IPS-18a (cell line): ENCODE measurements around the gene MT1B.

Experiments used
- H3K27ac ChIP-seq: one replicate; pipeline ENCODE4 v1.5.1; 2013; ENCODE audit warnings: low read length
- H3K27me3 ChIP-seq: one replicate; pipeline ENCODE4 v1.6.1; 2013; ENCODE audit warnings: mild to moderate bottlenecking, low read length; ENCODE audit not compliant: control insufficient read depth, insufficient read depth
- H3K36me3 ChIP-seq: one replicate; pipeline ENCODE4 v1.6.1; 2013; ENCODE audit warnings: low read depth, low read length; ENCODE audit not compliant: control insufficient read depth
- H3K4me1 ChIP-seq: one replicate; pipeline ENCODE4 v1.6.1; 2013; ENCODE audit warnings: low read depth, low read length; ENCODE audit not compliant: control insufficient read depth
- H3K4me3 ChIP-seq: one replicate; pipeline ENCODE4 v1.5.1; 2013; ENCODE audit warnings: low read length
- H3K9ac ChIP-seq: one replicate; pipeline ENCODE4 v1.6.1; 2013; ENCODE audit warnings: mild to moderate bottlenecking, low read length, moderate library complexity
- H3K9me3 ChIP-seq: one replicate; pipeline ENCODE4 v1.6.1; 2013; ENCODE audit warnings: low read depth, low read length; ENCODE audit not compliant: control insufficient read depth

Gene MT1B

DNA sequence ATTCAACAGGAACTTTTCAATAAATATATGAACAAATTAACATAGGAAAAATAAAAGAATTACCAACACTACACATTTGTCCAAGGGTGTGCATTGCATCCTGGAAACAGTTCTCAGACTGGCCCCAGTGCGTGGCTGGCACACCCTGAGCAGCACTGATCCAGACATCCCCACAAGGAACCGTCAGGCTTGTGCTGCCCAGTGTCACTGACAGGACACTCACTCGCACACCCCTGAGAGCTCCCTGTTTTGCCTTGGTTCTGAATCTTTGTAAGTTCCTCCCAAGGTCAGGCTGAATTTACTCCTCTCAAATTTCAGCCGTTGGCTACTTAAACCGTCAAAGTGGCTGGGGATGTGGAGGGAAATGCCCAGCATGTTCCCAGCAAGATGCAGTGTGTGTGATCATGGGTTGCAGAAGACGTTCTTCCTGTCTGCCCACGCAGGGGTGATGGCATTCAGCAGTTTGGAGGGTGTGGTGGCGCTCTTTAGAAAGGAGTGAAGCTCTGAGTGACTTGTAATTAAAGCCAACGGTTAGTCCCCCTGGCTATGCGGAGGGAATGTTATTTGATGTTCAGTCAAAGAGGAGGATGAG lies 41.6 kb upstream of the MT1B start:
- Histone ChIP-seq H3K4me3 (no peak overlapping the region), H3K4me1 (peaks cover 13% of the 10 kb centered on the region), H3K9me3 (no peaks in the 10 kb centered on the region), H3K36me3 (no peaks in the 10 kb centered on the region), H3K9ac (no peak overlapping the region), H3K27ac (no peak overlapping the region), H3K27me3 (peaks cover 80% of the 10 kb centered on the region)

DNA sequence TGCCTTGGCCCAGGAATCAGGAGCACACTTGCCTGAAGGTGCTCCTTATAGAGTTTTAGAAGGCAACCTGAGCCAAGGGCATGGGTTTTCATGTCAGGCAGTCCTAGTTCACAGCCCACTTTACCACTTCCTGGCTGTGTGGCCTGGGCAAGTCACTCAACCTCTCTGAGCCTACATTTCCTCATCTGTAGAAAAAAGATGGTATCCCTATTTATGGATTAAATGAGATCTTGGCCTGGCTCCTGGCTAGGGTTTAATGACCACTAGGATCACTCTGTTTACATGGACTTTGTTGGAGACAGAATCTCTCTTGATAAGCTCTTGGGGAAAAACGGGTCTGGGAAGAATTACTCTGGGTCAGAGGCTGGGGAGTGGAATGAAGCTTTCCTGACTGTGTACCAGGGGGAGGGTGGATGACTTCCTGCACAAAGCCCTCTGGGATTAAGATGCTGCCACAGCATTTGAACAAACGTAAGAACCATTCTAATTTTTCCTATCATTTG lies 41.0 kb upstream of the MT1B start:
- peaks cover 85% of the 10 kb centered on the region for H3K27me3 ChIP-seq
- H3K36me3 ChIP-seq, result no peaks in the 10 kb centered on the region
- H3K9ac ChIP-seq, result no peak overlapping the region
- H3K4me3 ChIP-seq, result no peak overlapping the region
- H3K27ac ChIP-seq, result no peak overlapping the region
- H3K9me3 ChIP-seq, result no peaks in the 10 kb centered on the region
- H3K4me1 ChIP-seq, result peaks cover 13% of the 10 kb centered on the region

DNA sequence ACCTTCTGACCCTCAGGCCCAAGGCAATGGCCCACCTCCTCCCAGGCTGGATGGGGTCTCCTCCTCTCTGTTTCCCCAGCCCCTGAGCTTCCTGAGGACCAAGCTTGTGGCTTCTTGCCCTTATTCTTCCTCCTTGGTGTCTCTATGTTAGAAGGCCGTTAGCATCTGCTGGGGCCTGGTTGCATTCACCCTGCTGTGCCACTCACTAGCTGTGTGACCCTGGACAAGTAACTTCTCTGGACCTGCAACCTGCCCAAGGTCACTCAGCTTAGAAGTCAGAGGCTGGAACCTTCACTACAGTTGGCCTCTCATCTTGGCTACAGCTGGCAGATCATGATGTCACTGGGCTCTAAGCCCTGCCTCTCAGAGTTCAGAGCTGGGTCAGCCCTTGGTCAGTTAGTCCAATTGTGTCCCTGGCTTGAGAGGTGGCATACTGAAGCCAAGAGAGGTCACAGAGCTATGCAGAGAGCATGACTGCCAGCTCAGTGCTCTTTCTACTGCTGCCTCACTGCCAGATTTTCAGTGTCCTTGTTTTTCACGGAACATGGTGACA lies 40.3 kb upstream of the MT1B start:
- H3K27ac ChIP-seq, result no peak overlapping the region

DNA sequence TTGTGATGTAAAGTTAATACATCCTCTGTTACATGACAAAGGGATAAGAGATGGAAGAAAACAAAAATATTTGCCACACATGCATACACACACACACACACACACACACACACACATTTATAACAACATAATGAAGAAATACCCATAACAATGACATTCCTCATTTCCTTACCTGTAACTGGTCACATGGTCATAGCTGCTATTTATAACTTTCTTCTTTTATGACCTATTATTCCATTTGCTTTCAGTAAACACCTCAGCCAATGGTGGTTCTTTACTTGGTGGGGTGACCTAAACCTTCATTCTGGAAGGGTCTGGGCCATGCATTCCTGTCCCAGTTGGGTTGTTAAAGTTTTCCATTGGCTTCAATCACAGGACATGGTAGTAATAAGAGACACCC lies 38.0 kb upstream of the MT1B start:
- no peaks in the 10 kb centered on the region for H3K9me3 ChIP-seq
- H3K9ac ChIP-seq, result no peak overlapping the region
- no peak overlapping the region for H3K27ac ChIP-seq
- H3K27me3 ChIP-seq, result peaks cover 87% of the 10 kb centered on the region
- no peak overlapping the region for H3K4me3 ChIP-seq
- H3K36me3 ChIP-seq, result no peaks in the 10 kb centered on the region
- H3K4me1 ChIP-seq, result peaks cover 20% of the 10 kb centered on the region

More for the DNA sequence above, 40.3 kb upstream of the MT1B start:
- peaks cover 13% of the 10 kb centered on the region for H3K4me1 ChIP-seq
- peaks cover 87% of the 10 kb centered on the region for H3K27me3 ChIP-seq
- no peaks in the 10 kb centered on the region for H3K36me3 ChIP-seq
- no peak overlapping the region for H3K4me3 ChIP-seq
- no peaks in the 10 kb centered on the region for H3K9me3 ChIP-seq
- no peak overlapping the region for H3K9ac ChIP-seq

DNA sequence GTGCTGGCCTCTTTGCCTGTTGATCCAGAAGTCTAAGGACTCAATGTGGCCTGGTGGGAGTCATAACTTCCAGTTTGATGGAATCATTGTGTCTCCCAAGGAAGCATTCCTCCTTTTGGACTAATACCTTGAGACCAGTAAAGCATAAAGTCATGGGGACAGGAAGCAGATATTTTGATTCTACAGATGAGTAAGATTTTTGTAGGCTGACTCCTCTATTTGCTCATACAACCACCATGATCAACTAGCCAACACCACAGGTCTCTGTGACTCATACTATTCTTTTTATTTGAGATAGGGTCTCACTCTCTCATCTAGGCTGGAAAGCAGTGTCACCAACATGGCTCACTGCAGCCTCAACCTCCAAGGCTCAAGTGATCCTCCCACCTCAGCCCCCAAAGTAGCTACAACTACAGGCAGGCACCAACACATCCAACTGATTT lies 37.1 kb upstream of the MT1B start:
- Histone ChIP-seq H3K9me3 (no peaks in the 10 kb centered on the region), H3K27me3 (peaks cover 87% of the 10 kb centered on the region), H3K27ac (no peak overlapping the region), H3K36me3 (no peaks in the 10 kb centered on the region), H3K4me1 (peaks cover 17% of the 10 kb centered on the region), H3K4me3 (no peak overlapping the region), H3K9ac (no peak overlapping the region)

DNA sequence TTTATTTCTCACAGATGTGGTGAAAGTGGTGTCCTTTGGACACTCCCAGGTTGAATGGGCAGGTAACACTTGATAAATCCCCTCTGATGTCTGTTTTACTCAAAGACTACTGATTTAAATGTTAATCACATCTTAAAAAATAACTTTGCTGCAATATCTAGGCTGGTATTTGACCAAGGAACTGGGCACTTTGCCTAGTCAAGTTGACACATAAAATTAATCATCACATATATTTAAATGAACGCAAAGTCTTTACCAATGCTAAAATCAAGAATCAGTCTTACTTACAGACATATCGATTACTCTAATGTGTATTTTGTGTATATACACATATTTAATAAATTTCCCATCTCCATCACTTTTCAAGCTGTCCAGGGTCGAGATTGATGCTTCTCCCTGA lies 36.3 kb upstream of the MT1B start:
- peaks cover 87% of the 10 kb centered on the region for H3K27me3 ChIP-seq
- no peaks in the 10 kb centered on the region for H3K9me3 ChIP-seq
- no peaks in the 10 kb centered on the region for H3K36me3 ChIP-seq
- no peak overlapping the region for H3K27ac ChIP-seq
- H3K9ac ChIP-seq, result no peak overlapping the region
- no peak overlapping the region for H3K4me3 ChIP-seq
- H3K4me1 ChIP-seq, result peaks cover 9% of the 10 kb centered on the region

DNA sequence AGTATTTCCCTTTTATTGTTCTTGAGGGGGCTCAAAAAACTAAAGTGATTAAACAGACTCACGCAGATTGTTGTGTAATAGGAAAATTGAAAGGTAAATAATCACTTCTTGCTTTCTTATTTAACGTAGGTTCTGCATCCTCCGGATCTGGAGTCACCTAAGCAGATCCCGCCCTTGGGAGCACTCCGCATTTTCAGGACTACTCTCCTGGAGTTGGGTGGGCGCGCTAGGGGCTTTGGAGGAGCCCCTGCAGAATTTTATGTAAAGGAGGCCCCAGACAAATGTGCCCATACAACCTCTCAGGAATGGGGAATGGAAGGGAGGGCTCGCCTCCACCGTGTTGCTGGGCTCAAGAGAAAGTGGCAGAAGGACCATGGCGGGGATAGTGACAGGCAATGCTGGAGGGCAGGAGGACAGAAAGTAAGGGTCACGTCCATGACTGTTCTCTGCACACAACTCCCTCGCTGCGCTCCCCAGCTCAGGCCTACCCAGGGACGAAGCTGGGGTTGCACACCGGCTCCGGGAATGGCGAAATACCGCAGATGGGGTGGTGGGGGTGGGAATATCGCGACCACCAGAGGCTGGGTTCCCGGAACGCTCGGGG lies 35.0 kb upstream of the MT1B start:
- H3K4me1 ChIP-seq, result peaks cover 16% of the 10 kb centered on the region
- H3K27ac ChIP-seq, result no peak overlapping the region
- H3K27me3 ChIP-seq, result peaks cover 87% of the 10 kb centered on the region
- peak overlapping the region; percentile 62 for H3K4me3 ChIP-seq
- H3K36me3 ChIP-seq, result no peaks in the 10 kb centered on the region
- no peak overlapping the region for H3K9ac ChIP-seq
- no peaks in the 10 kb centered on the region for H3K9me3 ChIP-seq

DNA sequence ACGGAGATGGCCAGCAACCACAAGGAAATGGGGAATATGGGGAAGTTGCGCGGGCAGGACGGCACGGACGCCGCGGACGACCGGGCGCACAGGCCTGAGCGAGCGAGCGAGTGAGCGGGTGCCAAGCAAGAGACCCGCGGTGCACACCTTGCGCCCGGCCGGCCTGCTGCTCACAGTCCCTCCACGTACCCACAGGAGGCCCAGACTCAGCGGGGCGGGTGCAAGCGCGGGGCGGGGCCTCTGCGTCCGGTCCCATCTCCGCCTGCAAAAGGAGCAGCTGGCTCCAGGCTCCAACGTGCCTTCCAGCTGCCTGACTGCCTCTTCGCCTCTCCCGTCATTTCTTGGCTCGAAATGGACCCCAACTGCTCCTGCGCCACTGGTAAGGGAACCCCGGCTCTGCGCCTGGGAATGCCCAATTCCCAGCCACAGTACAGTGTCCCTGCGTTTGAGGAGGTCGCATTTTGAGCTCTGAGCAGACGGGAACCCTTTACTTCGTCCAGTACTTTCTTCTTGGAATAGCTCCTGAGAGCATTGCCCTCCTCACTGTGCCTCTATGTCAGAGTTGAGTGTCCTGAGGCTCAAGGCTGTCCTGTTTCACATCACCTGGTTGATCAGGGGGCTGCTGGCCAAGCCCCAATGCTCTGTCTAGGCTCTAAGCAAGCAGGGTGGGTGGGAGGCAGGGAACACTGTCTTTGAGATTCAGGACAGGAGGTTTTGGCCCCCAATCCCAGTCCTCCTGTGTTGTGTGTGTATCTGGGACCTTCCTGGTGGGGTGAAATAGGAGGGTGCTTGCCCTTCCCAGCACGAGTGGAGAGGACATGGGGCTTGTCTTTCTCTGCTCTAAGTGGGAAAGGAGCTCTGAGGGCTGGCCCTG lies 34.2 kb upstream of the MT1B start:
- Histone ChIP-seq H3K27me3 (peaks cover 93% of the 10 kb centered on the region), H3K4me3 (peak overlapping the region; percentile 62), H3K4me1 (peaks cover 18% of the 10 kb centered on the region), H3K9ac (no peak overlapping the region), H3K36me3 (no peaks in the 10 kb centered on the region), H3K9me3 (no peaks in the 10 kb centered on the region), H3K27ac (no peak overlapping the region)

DNA sequence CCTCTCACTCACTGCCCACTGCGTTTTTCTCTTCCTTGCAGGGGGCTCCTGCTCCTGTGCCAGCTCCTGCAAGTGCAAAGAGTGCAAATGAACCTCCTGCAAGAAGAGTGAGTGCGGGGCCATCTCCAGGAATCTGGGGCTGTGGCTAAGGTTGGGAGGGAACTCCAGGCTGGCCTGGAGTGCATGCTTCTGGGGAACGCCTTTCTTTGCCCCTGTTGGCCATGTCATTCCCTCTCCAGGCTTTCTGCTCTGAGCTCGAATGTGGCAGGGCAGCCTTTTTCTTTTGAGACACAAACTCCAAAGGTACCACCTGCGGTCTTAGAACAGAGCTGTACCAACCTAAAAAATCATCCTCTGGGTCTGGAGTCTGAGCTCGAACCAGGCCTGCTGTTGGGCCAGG lies 33.5 kb upstream of the MT1B start:
- Histone ChIP-seq H3K27me3 (peaks cover 100% of the 10 kb centered on the region), H3K4me3 (no peak overlapping the region), H3K27ac (no peak overlapping the region), H3K36me3 (no peaks in the 10 kb centered on the region), H3K9ac (no peak overlapping the region), H3K9me3 (no peaks in the 10 kb centered on the region), H3K4me1 (peaks cover 18% of the 10 kb centered on the region)

DNA sequence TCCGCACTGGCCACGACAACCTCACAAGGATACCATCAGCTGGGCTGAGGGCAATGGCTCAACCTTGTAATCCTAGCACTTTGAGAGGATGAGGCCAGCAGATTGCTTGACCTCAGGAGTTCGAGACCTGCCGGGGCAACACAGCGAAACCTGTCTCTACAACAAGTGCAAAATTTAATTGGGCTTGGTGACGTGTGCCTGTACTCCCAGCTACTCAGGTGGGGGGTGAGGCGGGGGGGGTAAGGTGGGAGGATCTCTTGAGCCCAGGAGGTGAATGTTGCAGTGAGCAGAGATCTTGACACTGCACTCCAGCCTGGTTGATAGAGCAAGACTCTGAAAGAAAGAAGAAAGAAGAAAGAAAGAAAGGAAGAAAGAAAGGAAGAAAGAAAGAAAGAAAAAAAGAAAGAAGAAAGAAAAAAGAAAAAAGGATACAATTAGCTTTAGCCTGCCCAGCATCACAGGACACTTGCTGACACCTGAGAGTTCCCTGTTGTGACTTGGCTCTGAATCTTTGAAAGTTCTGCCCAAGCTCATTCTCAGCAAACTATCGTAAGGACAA lies 31.3 kb upstream of the MT1B start:
- Histone ChIP-seq H3K36me3 (no peaks in the 10 kb centered on the region), H3K27ac (no peak overlapping the region), H3K4me1 (peaks cover 18% of the 10 kb centered on the region), H3K9ac (no peak overlapping the region), H3K27me3 (peaks cover 100% of the 10 kb centered on the region), H3K4me3 (no peak overlapping the region), H3K9me3 (no peaks in the 10 kb centered on the region)
